ENCODE measurements around the gene FHDC1. TPM values are rescaled to one million over a fixed set of nuclear protein-coding genes. Genes with fewer than 3 reads are reported as not detected.

Gene FHDC1
- total and polyA plus RNA-seq, 5 donors from 2014 or later: 0.20 TPM; not detected in 4

- H3K4me3 Mint-ChIP-seq: no peak overlapping the region
- no peak for DNase-seq
- no peak for ATAC-seq (ENCODE audit: low read depth in 2 of 2)
- no peaks in the 10 kb centered on the region for H3K27me3 ChIP-seq (ENCODE audit: control insufficient read depth, insufficient read depth, low read length)
- H3K4me1 ChIP-seq (ENCODE audit: control insufficient read depth, insufficient read depth, low read length, poor library complexity, severe bottlenecking): no peaks in the 10 kb centered on the region
- H3K27me3 Mint-ChIP-seq: peaks cover 8% of the 10 kb centered on the region
- H3K36me3 Mint-ChIP-seq: peaks cover 3% of the 10 kb centered on the region
- no peaks in the 10 kb centered on the region for H3K36me3 ChIP-seq (ENCODE audit: control insufficient read depth, insufficient read depth, low read length)
- no peak overlapping the region for H3K4me3 ChIP-seq (ENCODE audit: low read depth, low read length)
- H3K4me1 Mint-ChIP-seq: no peaks in the 10 kb centered on the region
- H3K9me3 ChIP-seq (ENCODE audit: control insufficient read depth in 2 of 2, low read length in 2 of 2): peaks cover 0 to 13% of the 10 kb centered on the region in 2 experiments
- no peak overlapping the region for H3K27ac ChIP-seq (ENCODE audit: insufficient read depth, low read length, poor library complexity, severe bottlenecking)
- no peak overlapping the region for H3K27ac Mint-ChIP-seq
- H3K9me3 Mint-ChIP-seq: peaks cover 0 to 20% (median 6%) of the 10 kb centered on the region in 7 donors
Measured at GRCh38 chr4:152921284-152921683, 14.8 kb upstream of the FHDC1 start.

GRCh38 chr4:152925851-152926250, 10.3 kb upstream of the FHDC1 start:
- Histone ChIP-seq H3K4me1 (ENCODE audit: control insufficient read depth, insufficient read depth, low read length, poor library complexity, severe bottlenecking) (no peaks in the 10 kb centered on the region), H3K4me3 (ENCODE audit: low read depth, low read length) (no peak overlapping the region), H3K27ac (ENCODE audit: insufficient read depth, low read length, poor library complexity, severe bottlenecking) (no peak overlapping the region), H3K27me3 (ENCODE audit: control insufficient read depth, insufficient read depth, low read length) (peaks cover 13% of the 10 kb centered on the region), H3K9me3 (ENCODE audit: control insufficient read depth in 2 of 2, low read length in 2 of 2) (peaks cover 0 to 3% of the 10 kb centered on the region in 2 experiments), H3K36me3 (ENCODE audit: control insufficient read depth, insufficient read depth, low read length) (no peaks in the 10 kb centered on the region)
- Mint-ChIP-seq H3K9me3 (peaks cover 0 to 8% (median 0%) of the 10 kb centered on the region in 7 donors), H3K27me3 (peaks cover 36% of the 10 kb centered on the region), H3K27ac (no peak overlapping the region), H3K4me1 (no peaks in the 10 kb centered on the region), H3K36me3 (no peaks in the 10 kb centered on the region), H3K4me3 (no peak overlapping the region)
- ATAC-seq (ENCODE audit: low read depth in 2 of 2) (no peak), DNase-seq (no peak)

- Mint-ChIP-seq H3K9me3 (peaks cover 0 to 3% (median 0%) of the 10 kb centered on the region in 7 donors), H3K27ac (no peak overlapping the region), H3K4me1 (no peaks in the 10 kb centered on the region), H3K27me3 (peaks cover 31% of the 10 kb centered on the region), H3K36me3 (no peaks in the 10 kb centered on the region), H3K4me3 (no peak overlapping the region)
- H3K4me3 ChIP-seq (ENCODE audit: low read depth, low read length): no peak overlapping the region
- no peak for ATAC-seq (ENCODE audit: low read depth in 2 of 2)
- H3K27me3 ChIP-seq (ENCODE audit: control insufficient read depth, insufficient read depth, low read length): peaks cover 13% of the 10 kb centered on the region
- no peaks in the 10 kb centered on the region for H3K4me1 ChIP-seq (ENCODE audit: control insufficient read depth, insufficient read depth, low read length, poor library complexity, severe bottlenecking)
- no peak overlapping the region for H3K27ac ChIP-seq (ENCODE audit: insufficient read depth, low read length, poor library complexity, severe bottlenecking)
- no peak for DNase-seq
- no peaks in the 10 kb centered on the region for H3K36me3 ChIP-seq (ENCODE audit: control insufficient read depth, insufficient read depth, low read length)
- no peaks in the 10 kb centered on the region for H3K9me3 ChIP-seq (ENCODE audit: control insufficient read depth in 2 of 2, low read length in 2 of 2)
Measured at GRCh38 chr4:152926959-152927358, 9.2 kb upstream of the FHDC1 start.

- Mint-ChIP-seq H3K4me3 (no peak overlapping the region), H3K27ac (no peak overlapping the region), H3K9me3 (peaks cover 0 to 3% (median 0%) of the 10 kb centered on the region in 7 donors), H3K4me1 (peaks cover 0 to 1% (median 0%) of the 10 kb centered on the region in 4 donors), H3K27me3 (peaks cover 34% of the 10 kb centered on the region), H3K36me3 (no peaks in the 10 kb centered on the region)
- ATAC-seq (ENCODE audit: low read depth in 2 of 2): no peak
- H3K9me3 ChIP-seq (ENCODE audit: control insufficient read depth in 2 of 2, low read length in 2 of 2): no peaks in the 10 kb centered on the region
- no peak overlapping the region for H3K27ac ChIP-seq (ENCODE audit: insufficient read depth, low read length, poor library complexity, severe bottlenecking)
- no peak for DNase-seq
- no peaks in the 10 kb centered on the region for H3K36me3 ChIP-seq (ENCODE audit: control insufficient read depth, insufficient read depth, low read length)
- no peak overlapping the region for H3K4me3 ChIP-seq (ENCODE audit: low read depth, low read length)
- no peaks in the 10 kb centered on the region for H3K4me1 ChIP-seq (ENCODE audit: control insufficient read depth, insufficient read depth, low read length, poor library complexity, severe bottlenecking)
- peaks cover 13% of the 10 kb centered on the region for H3K27me3 ChIP-seq (ENCODE audit: control insufficient read depth, insufficient read depth, low read length)
Measured at GRCh38 chr4:152927737-152928136, 8.4 kb upstream of the FHDC1 start.

- Mint-ChIP-seq H3K27me3 (peaks cover 40% of the 10 kb centered on the region), H3K9me3 (peaks cover 0 to 3% (median 0%) of the 10 kb centered on the region in 7 donors), H3K36me3 (no peaks in the 10 kb centered on the region), H3K4me1 (peaks cover 0 to 6% (median 0%) of the 10 kb centered on the region in 4 donors), H3K27ac (no peak overlapping the region), H3K4me3 (no peak overlapping the region)
- Histone ChIP-seq H3K9me3 (ENCODE audit: control insufficient read depth in 2 of 2, low read length in 2 of 2) (no peaks in the 10 kb centered on the region), H3K27me3 (ENCODE audit: control insufficient read depth, insufficient read depth, low read length) (peaks cover 18% of the 10 kb centered on the region), H3K27ac (ENCODE audit: insufficient read depth, low read length, poor library complexity, severe bottlenecking) (no peak overlapping the region), H3K36me3 (ENCODE audit: control insufficient read depth, insufficient read depth, low read length) (no peaks in the 10 kb centered on the region), H3K4me3 (ENCODE audit: low read depth, low read length) (no peak overlapping the region), H3K4me1 (ENCODE audit: control insufficient read depth, insufficient read depth, low read length, poor library complexity, severe bottlenecking) (no peaks in the 10 kb centered on the region)
- DNase-seq: no peak
- no peak for ATAC-seq (ENCODE audit: low read depth in 2 of 2)
Measured at GRCh38 chr4:152928286-152928685, 7.8 kb upstream of the FHDC1 start.

- Histone ChIP-seq H3K27ac (ENCODE audit: insufficient read depth, low read length, poor library complexity, severe bottlenecking) (no peak overlapping the region), H3K36me3 (ENCODE audit: control insufficient read depth, insufficient read depth, low read length) (no peaks in the 10 kb centered on the region), H3K27me3 (ENCODE audit: control insufficient read depth, insufficient read depth, low read length) (peaks cover 30% of the 10 kb centered on the region), H3K4me1 (ENCODE audit: control insufficient read depth, insufficient read depth, low read length, poor library complexity, severe bottlenecking) (peaks cover under 1% of the 10 kb centered on the region), H3K9me3 (ENCODE audit: control insufficient read depth in 2 of 2, low read length in 2 of 2) (no peaks in the 10 kb centered on the region), H3K4me3 (ENCODE audit: low read depth, low read length) (no peak overlapping the region)
- ATAC-seq (ENCODE audit: low read depth in 2 of 2) (no peak), DNase-seq (no peak)
- Mint-ChIP-seq H3K36me3 (no peaks in the 10 kb centered on the region), H3K27me3 (peaks cover 56% of the 10 kb centered on the region), H3K4me3 (no peak overlapping the region), H3K27ac (no peak overlapping the region), H3K9me3 (no peaks in the 10 kb centered on the region), H3K4me1 (peaks cover 0 to 8% (median 2%) of the 10 kb centered on the region in 4 donors)
Measured at GRCh38 chr4:152929888-152930287, 6.2 kb upstream of the FHDC1 start.

GRCh38 chr4:152935143-152935542, 980 bp upstream of the FHDC1 start:
- no peak overlapping the region for H3K4me3 ChIP-seq (ENCODE audit: low read depth, low read length)

More at GRCh38 chr4:152935143-152935542, 980 bp upstream of the FHDC1 start:
- Histone ChIP-seq H3K36me3 (ENCODE audit: control insufficient read depth, insufficient read depth, low read length) (no peaks in the 10 kb centered on the region), H3K4me1 (ENCODE audit: control insufficient read depth, insufficient read depth, low read length, poor library complexity, severe bottlenecking) (peaks cover 32% of the 10 kb centered on the region), H3K27ac (ENCODE audit: insufficient read depth, low read length, poor library complexity, severe bottlenecking) (no peak overlapping the region), H3K9me3 (ENCODE audit: control insufficient read depth in 2 of 2, low read length in 2 of 2) (no peaks in the 10 kb centered on the region), H3K27me3 (ENCODE audit: control insufficient read depth, insufficient read depth, low read length) (peaks cover 33% of the 10 kb centered on the region)
- peak overlapping the region in 1 of 3 donors; percentile 34 for H3K27ac Mint-ChIP-seq
- H3K27me3 Mint-ChIP-seq: peaks cover 62% of the 10 kb centered on the region
- peak in 1 of 3 donors; percentile 39 for DNase-seq
- peaks cover 3 to 24% (median 14%) of the 10 kb centered on the region in 4 donors for H3K4me1 Mint-ChIP-seq
- peak overlapping the region in 3 of 4 donors; percentile 35 to 76 (median 71) for H3K4me3 Mint-ChIP-seq
- no peaks in the 10 kb centered on the region for H3K36me3 Mint-ChIP-seq
- peaks cover 0 to 4% (median 0%) of the 10 kb centered on the region in 7 donors for H3K9me3 Mint-ChIP-seq
- no peak for ATAC-seq (ENCODE audit: low read depth in 2 of 2)

Data from CD4-positive, CD25-positive, alpha-beta regulatory T cell (primary cell).